ENCODE results near the gene TULP4.

The TULP4 gene

GRCh38 chr6:158499601-158500000 lies 187.3 kb downstream of the TULP4 start:
- no peaks in the 10 kb centered on the region for H3K27me3 ChIP-seq
- peaks cover 74 to 98% (median 92%) of the 10 kb centered on the region in 11 experiments for H3K36me3 ChIP-seq
- TF ChIP-seq Cebpa-rat (IDR thresholded peaks at IDR 0.05) = no peak
- H3K9ac ChIP-seq = no peak overlapping the region
- H4K20me1 ChIP-seq = peaks cover 0 to 19% (median 0%) of the 10 kb centered on the region in 11 experiments; a peak in 5 of 22 replicates
- H3K4me2 ChIP-seq = no peak overlapping the region
- H3K4me1 ChIP-seq = peaks cover 0 to 4% (median 0%) of the 10 kb centered on the region in 10 experiments; a peak in 5 of 20 replicates
- H3K4me3 ChIP-seq = no peak overlapping the region
- H3K27ac ChIP-seq = no peak overlapping the region
- no peaks in the 10 kb centered on the region for H3K9me3 ChIP-seq (replicated peaks in 1 of 11)

- no peak overlapping the region for H3K27ac ChIP-seq
- H3K27me3 ChIP-seq = no peaks in the 10 kb centered on the region
- H4K20me1 ChIP-seq = peaks cover 0 to 21% (median 0%) of the 10 kb centered on the region in 11 experiments; a peak in 5 of 22 replicates
- H3K4me2 ChIP-seq = no peak overlapping the region
- peaks cover 0 to 10% (median 0%) of the 10 kb centered on the region in 10 experiments; a peak in 5 of 20 replicates for H3K4me1 ChIP-seq
- no peak overlapping the region for H3K4me3 ChIP-seq
- H3K36me3 ChIP-seq = peaks cover 72 to 98% (median 87%) of the 10 kb centered on the region in 11 experiments
- no peak overlapping the region for H3K9ac ChIP-seq
- no peak for TF ChIP-seq Cebpa-rat (IDR thresholded peaks at IDR 0.05)
- H3K9me3 ChIP-seq (replicated peaks in 1 of 11) = no peaks in the 10 kb centered on the region
These were observed 187.9 kb downstream of the TULP4 start for GRCh38 chr6:158500016-158500735.

- Histone ChIP-seq H3K4me2 (no peak overlapping the region), H3K27me3 (no peaks in the 10 kb centered on the region), H3K9ac (no peak overlapping the region), H3K36me3 (peaks cover 69 to 98% (median 80%) of the 10 kb centered on the region in 11 experiments), H3K9me3 (replicated peaks in 1 of 11) (no peaks in the 10 kb centered on the region), H4K20me1 (peaks cover 0 to 26% (median 0%) of the 10 kb centered on the region in 11 experiments; a peak in 5 of 22 replicates), H3K27ac (no peak overlapping the region), H3K4me3 (no peak overlapping the region), H3K4me1 (peaks cover 0 to 14% (median 0%) of the 10 kb centered on the region in 10 experiments; a peak in 5 of 20 replicates)
- TF ChIP-seq Cebpa-rat (IDR thresholded peaks at IDR 0.05) = no peak
These were observed 189.3 kb downstream of the TULP4 start for GRCh38 chr6:158501360-158502262.

GRCh38 chr6:158502263-158502950 lies 190.1 kb downstream of the TULP4 start:
- Histone ChIP-seq H3K27ac (no peak overlapping the region), H3K9ac (no peak overlapping the region), H4K20me1 (peaks cover 0 to 30% (median 0%) of the 10 kb centered on the region in 11 experiments; a peak in 5 of 22 replicates), H3K4me2 (no peak overlapping the region), H3K4me3 (no peak overlapping the region), H3K36me3 (peaks cover 64 to 98% (median 80%) of the 10 kb centered on the region in 11 experiments), H3K27me3 (no peaks in the 10 kb centered on the region), H3K4me1 (peaks cover 0 to 14% (median 0%) of the 10 kb centered on the region in 10 experiments; a peak in 5 of 20 replicates), H3K9me3 (replicated peaks in 1 of 11) (no peaks in the 10 kb centered on the region)
- TF ChIP-seq Cebpa-rat (IDR thresholded peaks at IDR 0.05) = no peak

- no peak overlapping the region for H3K9ac ChIP-seq
- H3K4me3 ChIP-seq = no peak overlapping the region
- H3K4me2 ChIP-seq = no peak overlapping the region
- peaks cover 56 to 95% (median 76%) of the 10 kb centered on the region in 11 experiments for H3K36me3 ChIP-seq
- no peak overlapping the region for H3K27ac ChIP-seq
- H3K27me3 ChIP-seq = no peaks in the 10 kb centered on the region
- no peak for TF ChIP-seq Cebpa-rat (IDR thresholded peaks at IDR 0.05)
- no peaks in the 10 kb centered on the region for H3K9me3 ChIP-seq (replicated peaks in 1 of 11)
- peaks cover 0 to 30% (median 0%) of the 10 kb centered on the region in 11 experiments; a peak in 4 of 22 replicates for H4K20me1 ChIP-seq
- peaks cover 0 to 14% (median 0%) of the 10 kb centered on the region in 10 experiments; a peak in 5 of 20 replicates for H3K4me1 ChIP-seq
These were observed 191.0 kb downstream of the TULP4 start for GRCh38 chr6:158503222-158503621.

- no peak overlapping the region for H3K4me3 ChIP-seq
- H3K4me1 ChIP-seq = peaks cover 0 to 14% (median 0%) of the 10 kb centered on the region in 10 experiments; a peak in 5 of 20 replicates
- no peak overlapping the region for H3K9ac ChIP-seq
- H3K27ac ChIP-seq = no peak overlapping the region
- H3K4me2 ChIP-seq = no peak overlapping the region
- no peaks in the 10 kb centered on the region for H3K27me3 ChIP-seq
- H3K9me3 ChIP-seq (replicated peaks in 1 of 11) = no peaks in the 10 kb centered on the region
- H4K20me1 ChIP-seq = peaks cover 0 to 30% (median 0%) of the 10 kb centered on the region in 11 experiments; a peak in 4 of 22 replicates
- H3K36me3 ChIP-seq = peaks cover 50 to 90% (median 70%) of the 10 kb centered on the region in 11 experiments
- no peak for TF ChIP-seq Cebpa-rat (IDR thresholded peaks at IDR 0.05)
These were observed 191.6 kb downstream of the TULP4 start for GRCh38 chr6:158503846-158504245.

- H3K9ac ChIP-seq = no peak overlapping the region
- H3K4me3 ChIP-seq = no peak overlapping the region
- H3K27me3 ChIP-seq = no peaks in the 10 kb centered on the region
- peaks cover 0 to 30% (median 0%) of the 10 kb centered on the region in 11 experiments; a peak in 4 of 22 replicates for H4K20me1 ChIP-seq
- TF ChIP-seq Cebpa-rat (IDR thresholded peaks at IDR 0.05) = no peak
- peaks cover 0 to 14% (median 0%) of the 10 kb centered on the region in 10 experiments; a peak in 5 of 20 replicates for H3K4me1 ChIP-seq
- H3K9me3 ChIP-seq (replicated peaks in 1 of 11) = no peaks in the 10 kb centered on the region
- H3K36me3 ChIP-seq = peaks cover 37 to 80% (median 56%) of the 10 kb centered on the region in 11 experiments
- no peak overlapping the region for H3K27ac ChIP-seq
- peak overlapping the region in 2 of 11 experiments; percentile 9 to 21; a peak in 2 of 22 replicates for H3K4me2 ChIP-seq
These were observed 192.9 kb downstream of the TULP4 start for GRCh38 chr6:158505194-158505593.

GRCh38 chr6:158506601-158507000 lies 194.3 kb downstream of the TULP4 start:
- Histone ChIP-seq H3K27me3 (no peaks in the 10 kb centered on the region), H3K4me3 (no peak overlapping the region), H3K9ac (no peak overlapping the region), H3K9me3 (replicated peaks in 1 of 11) (no peaks in the 10 kb centered on the region), H3K4me1 (peaks cover 0 to 14% (median 0%) of the 10 kb centered on the region in 10 experiments; a peak in 5 of 20 replicates), H4K20me1 (peaks cover 0 to 21% (median 0%) of the 10 kb centered on the region in 11 experiments; a peak in 3 of 22 replicates), H3K27ac (no peak overlapping the region), H3K36me3 (peaks cover 22 to 74% (median 44%) of the 10 kb centered on the region in 11 experiments), H3K4me2 (no peak overlapping the region)
- TF ChIP-seq Cebpa-rat (IDR thresholded peaks at IDR 0.05) = no peak

All from BLaER1 treated with 17β-estradiol and CSF1 and Interleukin-3, amounts not matched to agents 10 nM and 100 nM (cell line).